Central memory CD8-positive, alpha-beta T cell (primary cell): ENCODE data around the gene VWA8.

Experiments used
- ATAC-seq: fragments of 150-1000 bp; cut with Tn5 transposase; replicated peaks from 2 replicates; pipeline ENCODE4 v1.10.0; 2022; ENCODE audit warnings: mild to moderate bottlenecking, moderate FRiP score, moderate number of reproducible peaks; ENCODE audit not compliant: poor library complexity, severe bottlenecking; ENCODE audit errors: extremely low read depth
- DNase-seq, 2 donors: peaks; one replicate each; pipeline ENCODE4 v3.0.0; 2021; ENCODE audit warnings: low spot score in 2 of 2
- H3K27ac Mint-ChIP-seq: one replicate; pipeline ENCODE4 v1.8.0; 2022; ENCODE audit warnings: low read depth, mild to moderate bottlenecking, moderate library complexity, mixed read lengths
- H3K27me3 Mint-ChIP-seq: one replicate; pipeline ENCODE4 v1.8.0; 2022; ENCODE audit warnings: mixed read lengths
- H3K36me3 Mint-ChIP-seq: one replicate; pipeline ENCODE4 v1.8.0; 2022; ENCODE audit warnings: mild to moderate bottlenecking, moderate library complexity, mixed read lengths; ENCODE audit not compliant: insufficient read depth
- H3K4me1 Mint-ChIP-seq: one replicate; pipeline ENCODE4 v1.8.0; 2022; ENCODE audit warnings: mixed read lengths
- H3K4me3 Mint-ChIP-seq: one replicate; pipeline ENCODE4 v1.8.0; 2022; ENCODE audit warnings: mild to moderate bottlenecking, moderate library complexity, mixed read lengths
- H3K9me3 Mint-ChIP-seq: one replicate; pipeline ENCODE4 v1.8.0; 2022; ENCODE audit warnings: mixed read lengths

The VWA8 gene

GRCh38 chr13:41981951-41982715 lies 21.2 kb upstream of the VWA8 start:
- no peak for DNase-seq
- H3K27me3 Mint-ChIP-seq: peaks cover 21% of the 10 kb centered on the region
- H3K4me1 Mint-ChIP-seq: no peaks in the 10 kb centered on the region

GRCh38 chr13:41978007-41978406 lies 17.1 kb upstream of the VWA8 start:
- no peak overlapping the region for H3K4me3 Mint-ChIP-seq
- H3K27ac Mint-ChIP-seq: no peak overlapping the region
- ATAC-seq: no peak
- H3K4me1 Mint-ChIP-seq: no peaks in the 10 kb centered on the region
- H3K27me3 Mint-ChIP-seq: no peaks in the 10 kb centered on the region
- H3K9me3 Mint-ChIP-seq: no peaks in the 10 kb centered on the region
- no peak for DNase-seq
- H3K36me3 Mint-ChIP-seq: no peaks in the 10 kb centered on the region

More at GRCh38 chr13:41981951-41982715, 21.2 kb upstream of the VWA8 start:
- no peak for ATAC-seq
- H3K36me3 Mint-ChIP-seq: peaks cover 2% of the 10 kb centered on the region
- H3K27ac Mint-ChIP-seq: no peak overlapping the region
- no peak overlapping the region for H3K4me3 Mint-ChIP-seq
- H3K9me3 Mint-ChIP-seq: no peaks in the 10 kb centered on the region

GRCh38 chr13:41976476-41976875 lies 15.6 kb upstream of the VWA8 start:
- H3K27ac Mint-ChIP-seq: no peak overlapping the region
- no peak for ATAC-seq
- no peaks in the 10 kb centered on the region for H3K36me3 Mint-ChIP-seq
- peaks cover 7% of the 10 kb centered on the region for H3K4me1 Mint-ChIP-seq
- DNase-seq: no peak
- no peaks in the 10 kb centered on the region for H3K9me3 Mint-ChIP-seq
- H3K4me3 Mint-ChIP-seq: no peak overlapping the region
- H3K27me3 Mint-ChIP-seq: no peaks in the 10 kb centered on the region

GRCh38 chr13:41974262-41974900 lies 13.5 kb upstream of the VWA8 start:
- peak overlapping the region; percentile 61 for H3K27ac Mint-ChIP-seq
- ATAC-seq (peak; percentile 73), DNase-seq (peak in 1 of 2 donors; percentile 36)
- H3K4me1 Mint-ChIP-seq: peaks cover 13% of the 10 kb centered on the region
- peak overlapping the region; percentile 18 for H3K4me3 Mint-ChIP-seq
- H3K27me3 Mint-ChIP-seq: no peaks in the 10 kb centered on the region
- H3K36me3 Mint-ChIP-seq: no peaks in the 10 kb centered on the region
- no peaks in the 10 kb centered on the region for H3K9me3 Mint-ChIP-seq

GRCh38 chr13:41973247-41973741 lies 12.4 kb upstream of the VWA8 start:
- Mint-ChIP-seq H3K4me1 (peaks cover 13% of the 10 kb centered on the region), H3K9me3 (no peaks in the 10 kb centered on the region), H3K27ac (no peak overlapping the region), H3K36me3 (no peaks in the 10 kb centered on the region), H3K27me3 (no peaks in the 10 kb centered on the region), H3K4me3 (no peak overlapping the region)
- DNase-seq (no peak), ATAC-seq (no peak)

- H3K9me3 Mint-ChIP-seq: no peaks in the 10 kb centered on the region
- no peak overlapping the region for H3K27ac Mint-ChIP-seq
- H3K27me3 Mint-ChIP-seq: no peaks in the 10 kb centered on the region
- peak; percentile 48 for ATAC-seq
- H3K36me3 Mint-ChIP-seq: no peaks in the 10 kb centered on the region
- no peak for DNase-seq
- H3K4me3 Mint-ChIP-seq: peak overlapping the region; percentile 43
- peaks cover 13% of the 10 kb centered on the region for H3K4me1 Mint-ChIP-seq
Measured at GRCh38 chr13:41971848-41972247, 10.9 kb upstream of the VWA8 start.

DNA sequence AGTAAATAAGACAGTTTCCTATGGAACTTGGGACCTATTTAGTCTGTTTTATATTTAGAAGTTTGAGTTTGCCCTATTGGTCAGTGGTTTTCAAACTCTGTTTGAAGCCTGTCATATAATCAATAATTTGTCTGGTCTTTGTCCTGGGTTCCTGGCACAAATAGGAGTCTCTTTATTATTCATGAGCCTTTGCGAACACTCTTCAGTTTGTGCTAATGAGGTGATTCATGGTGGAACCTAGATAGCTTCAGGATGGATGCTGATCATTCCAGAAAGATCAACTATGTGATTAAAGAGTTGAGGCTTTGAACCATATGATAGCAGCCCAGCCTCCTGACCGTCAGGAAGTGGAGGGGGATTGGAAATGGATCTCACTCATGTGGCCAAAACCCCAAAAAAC lies 10.0 kb upstream of the VWA8 start:
- Mint-ChIP-seq H3K36me3 (no peaks in the 10 kb centered on the region), H3K9me3 (no peaks in the 10 kb centered on the region), H3K27ac (no peak overlapping the region), H3K27me3 (no peaks in the 10 kb centered on the region), H3K4me1 (peaks cover 13% of the 10 kb centered on the region), H3K4me3 (no peak overlapping the region)
- DNase-seq (no peak), ATAC-seq (no peak)

DNA sequence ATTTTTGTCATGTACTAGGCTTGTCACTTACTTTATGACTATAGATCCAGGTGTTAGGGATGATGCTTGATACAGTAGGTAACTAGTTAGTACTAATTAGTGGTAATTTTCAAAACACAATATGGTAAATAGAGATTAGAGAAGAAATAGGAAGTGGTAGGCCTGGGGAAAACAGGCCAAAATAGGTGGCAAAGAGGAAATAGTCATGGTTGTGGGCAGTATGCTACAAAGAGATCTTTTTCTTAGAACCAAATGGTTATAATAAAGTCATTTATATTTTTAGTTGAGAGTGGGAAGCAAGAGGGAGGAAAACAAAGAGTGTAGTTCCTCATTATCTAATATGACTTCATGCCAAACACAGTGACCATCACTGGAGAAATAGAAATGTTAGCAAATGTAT lies 9.1 kb upstream of the VWA8 start:
- Mint-ChIP-seq H3K9me3 (no peaks in the 10 kb centered on the region), H3K4me3 (no peak overlapping the region), H3K36me3 (no peaks in the 10 kb centered on the region), H3K27me3 (no peaks in the 10 kb centered on the region), H3K4me1 (peaks cover 13% of the 10 kb centered on the region), H3K27ac (no peak overlapping the region)
- ATAC-seq (no peak), DNase-seq (no peak)

DNA sequence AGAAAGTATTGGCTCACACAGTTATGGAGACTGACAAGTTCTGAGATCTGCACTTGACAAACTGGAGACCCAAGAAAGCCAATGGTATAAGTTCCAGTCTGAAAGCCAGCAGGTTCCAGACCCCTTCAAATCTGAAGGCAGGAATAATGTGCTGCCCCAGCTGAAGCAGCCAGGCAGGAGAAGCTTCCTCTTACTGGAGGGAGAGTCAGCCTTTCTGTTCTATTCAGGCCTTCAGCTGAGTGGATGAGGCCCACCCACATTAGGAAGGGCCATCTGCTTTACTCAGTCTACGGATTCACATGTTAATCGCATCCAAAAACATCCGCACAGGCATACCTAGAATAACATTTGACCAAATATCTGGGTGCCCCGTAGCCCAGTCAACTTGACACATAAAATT lies 8.2 kb upstream of the VWA8 start:
- Mint-ChIP-seq H3K27me3 (no peaks in the 10 kb centered on the region), H3K9me3 (no peaks in the 10 kb centered on the region), H3K4me3 (no peak overlapping the region), H3K36me3 (no peaks in the 10 kb centered on the region), H3K4me1 (peaks cover 13% of the 10 kb centered on the region), H3K27ac (no peak overlapping the region)
- ATAC-seq (no peak), DNase-seq (no peak)

GRCh38 chr13:41966671-41967070 lies 5.8 kb upstream of the VWA8 start:
- Mint-ChIP-seq H3K27ac (no peak overlapping the region), H3K36me3 (no peaks in the 10 kb centered on the region), H3K9me3 (no peaks in the 10 kb centered on the region), H3K4me3 (no peak overlapping the region), H3K27me3 (no peaks in the 10 kb centered on the region), H3K4me1 (peaks cover 15% of the 10 kb centered on the region)
- ATAC-seq: no peak
- no peak for DNase-seq

GRCh38 chr13:41962994-41963393 lies 2.1 kb upstream of the VWA8 start:
- Mint-ChIP-seq H3K27me3 (no peaks in the 10 kb centered on the region), H3K9me3 (no peaks in the 10 kb centered on the region), H3K27ac (no peak overlapping the region), H3K4me1 (peaks cover 36% of the 10 kb centered on the region), H3K36me3 (peaks cover 3% of the 10 kb centered on the region), H3K4me3 (no peak overlapping the region)
- DNase-seq (no peak), ATAC-seq (no peak)

- Mint-ChIP-seq H3K4me1 (peaks cover 38% of the 10 kb centered on the region), H3K36me3 (peaks cover 3% of the 10 kb centered on the region), H3K9me3 (no peaks in the 10 kb centered on the region), H3K4me3 (peak overlapping the region; percentile 91), H3K27me3 (no peaks in the 10 kb centered on the region), H3K27ac (peak overlapping the region; percentile 78)
- ATAC-seq: no peak
- no peak for DNase-seq
Measured at GRCh38 chr13:41961466-41961760, 504 bp upstream of the VWA8 start.

DNA sequence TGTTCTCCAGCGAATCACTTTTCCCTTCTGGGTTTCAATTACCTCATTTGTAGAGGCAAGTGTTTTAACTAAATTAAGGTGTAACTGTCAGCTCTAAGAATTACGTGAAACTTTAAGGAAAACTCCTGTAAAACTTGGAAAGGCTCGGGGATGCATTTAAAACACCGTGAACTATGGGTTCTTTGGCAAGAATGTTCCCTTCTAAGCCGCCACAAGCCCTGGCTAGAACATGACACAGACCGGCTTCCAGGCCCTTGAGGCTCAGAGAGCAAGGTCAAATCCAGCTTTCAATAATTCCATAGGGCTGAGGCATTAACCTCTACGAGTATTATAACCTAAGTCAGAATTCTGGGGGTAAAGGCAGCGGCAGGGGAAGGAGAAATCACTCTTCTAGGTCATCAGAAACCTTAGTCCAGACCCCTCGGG lies 685 bp downstream of the VWA8 start:
- H3K36me3 Mint-ChIP-seq: peaks cover 3% of the 10 kb centered on the region
- ATAC-seq: peak; percentile 17
- H3K4me1 Mint-ChIP-seq: peaks cover 38% of the 10 kb centered on the region
- H3K4me3 Mint-ChIP-seq: peak overlapping the region; percentile 91
- peak overlapping the region; percentile 74 for H3K27ac Mint-ChIP-seq
- no peaks in the 10 kb centered on the region for H3K27me3 Mint-ChIP-seq
- no peaks in the 10 kb centered on the region for H3K9me3 Mint-ChIP-seq
- DNase-seq: no peak
